ENCODE results near the gene RNF169. TPM values are rescaled to one million over a fixed set of nuclear protein-coding genes. Genes with fewer than 3 reads are reported as not detected.

The RNF169 gene
- total RNA-seq, 1 experiment from 2014 or later = 19.7 TPM

DNA sequence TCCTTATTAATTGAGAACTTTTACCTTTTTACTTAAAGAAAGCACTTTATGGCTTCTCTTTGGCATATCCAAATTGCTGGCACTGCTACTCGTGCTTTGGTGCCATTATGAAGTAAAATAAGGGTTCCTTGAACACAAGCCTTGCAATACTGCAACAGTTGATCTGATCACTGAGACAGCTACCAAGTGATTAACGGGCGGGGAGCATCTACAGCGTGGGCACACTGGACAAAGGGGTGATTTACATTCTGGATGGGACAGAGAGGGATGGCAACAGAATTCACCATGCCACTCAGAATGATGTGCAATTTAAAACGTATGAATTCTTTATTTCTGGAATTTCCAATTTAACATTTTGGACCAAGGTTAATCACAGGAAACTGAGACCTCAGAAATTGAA, 25.1 kb upstream of the RNF169 start:
- Histone ChIP-seq H3K27me3 (replicated peaks; ENCODE audit: insufficient read depth, low read depth, low read length, poor library complexity) (peaks cover 7% of the 10 kb centered on the region), H3K4me3 (ENCODE audit: low read depth, low read length, poor library complexity, severe bottlenecking) (no peak overlapping the region), H3K27ac (ENCODE audit: low read depth, low read length, poor library complexity, severe bottlenecking) (no peak overlapping the region), H3K4me1 (ENCODE audit: insufficient read depth, low read length, poor library complexity, severe bottlenecking) (no peaks in the 10 kb centered on the region), H3K36me3 (ENCODE audit: insufficient read depth, low read length, poor library complexity, severe bottlenecking) (no peaks in the 10 kb centered on the region), H3K9me3 (ENCODE audit: low read depth, low read length, poor library complexity, severe bottlenecking) (no peaks in the 10 kb centered on the region)
- DNase-seq (ENCODE audit: low spot score) = no peak
- CTCF ChIA-PET = no interaction called here
- POLR2A ChIA-PET (ENCODE audit: low non-redundant PET) = no interaction called here
- TF ChIP-seq, protein P1, sequence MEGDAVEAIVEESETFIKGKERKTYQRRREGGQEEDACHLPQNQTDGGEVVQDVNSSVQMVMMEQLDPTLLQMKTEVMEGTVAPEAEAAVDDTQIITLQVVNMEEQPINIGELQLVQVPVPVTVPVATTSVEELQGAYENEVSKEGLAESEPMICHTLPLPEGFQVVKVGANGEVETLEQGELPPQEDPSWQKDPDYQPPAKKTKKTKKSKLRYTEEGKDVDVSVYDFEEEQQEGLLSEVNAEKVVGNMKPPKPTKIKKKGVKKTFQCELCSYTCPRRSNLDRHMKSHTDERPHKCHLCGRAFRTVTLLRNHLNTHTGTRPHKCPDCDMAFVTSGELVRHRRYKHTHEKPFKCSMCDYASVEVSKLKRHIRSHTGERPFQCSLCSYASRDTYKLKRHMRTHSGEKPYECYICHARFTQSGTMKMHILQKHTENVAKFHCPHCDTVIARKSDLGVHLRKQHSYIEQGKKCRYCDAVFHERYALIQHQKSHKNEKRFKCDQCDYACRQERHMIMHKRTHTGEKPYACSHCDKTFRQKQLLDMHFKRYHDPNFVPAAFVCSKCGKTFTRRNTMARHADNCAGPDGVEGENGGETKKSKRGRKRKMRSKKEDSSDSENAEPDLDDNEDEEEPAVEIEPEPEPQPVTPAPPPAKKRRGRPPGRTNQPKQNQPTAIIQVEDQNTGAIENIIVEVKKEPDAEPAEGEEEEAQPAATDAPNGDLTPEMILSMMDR (conservative IDR thresholded peaks at IDR 0.05; ENCODE audit: low read depth, low read length) = no peak
- no peak for TF ChIP-seq EZH2 (IDR thresholded peaks at IDR 0.05; ENCODE audit: borderline replicate concordance, low read depth, low read length, poor library complexity, severe bottlenecking)
- intact Hi-C loops (cut with micrococcal nuclease; ENCODE audit: unreplicated experiment) = no loop called here
- no TSS peak for BruUV-seq (replicated peaks)

DNA sequence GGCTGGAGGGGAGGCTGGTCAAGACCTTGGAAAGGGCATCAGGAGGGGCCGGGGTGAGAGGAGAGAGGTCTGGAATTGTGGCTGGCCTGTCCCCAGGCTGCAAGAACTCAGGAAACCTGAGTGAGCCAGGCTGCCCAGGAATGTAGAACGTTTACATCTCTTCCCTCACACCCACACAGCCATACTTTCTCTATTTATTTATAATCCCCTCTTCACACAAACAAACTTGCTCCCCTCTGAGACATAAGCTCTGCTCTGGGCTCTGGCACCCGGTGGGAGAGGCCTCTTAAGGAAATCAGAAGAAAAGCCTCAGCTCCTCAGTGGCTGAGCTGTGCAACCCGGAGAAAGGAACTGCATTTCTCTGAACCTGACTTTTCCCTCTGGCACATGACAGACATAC, 22.9 kb upstream of the RNF169 start:
- BruUV-seq (replicated peaks) = no TSS peak

DNA sequence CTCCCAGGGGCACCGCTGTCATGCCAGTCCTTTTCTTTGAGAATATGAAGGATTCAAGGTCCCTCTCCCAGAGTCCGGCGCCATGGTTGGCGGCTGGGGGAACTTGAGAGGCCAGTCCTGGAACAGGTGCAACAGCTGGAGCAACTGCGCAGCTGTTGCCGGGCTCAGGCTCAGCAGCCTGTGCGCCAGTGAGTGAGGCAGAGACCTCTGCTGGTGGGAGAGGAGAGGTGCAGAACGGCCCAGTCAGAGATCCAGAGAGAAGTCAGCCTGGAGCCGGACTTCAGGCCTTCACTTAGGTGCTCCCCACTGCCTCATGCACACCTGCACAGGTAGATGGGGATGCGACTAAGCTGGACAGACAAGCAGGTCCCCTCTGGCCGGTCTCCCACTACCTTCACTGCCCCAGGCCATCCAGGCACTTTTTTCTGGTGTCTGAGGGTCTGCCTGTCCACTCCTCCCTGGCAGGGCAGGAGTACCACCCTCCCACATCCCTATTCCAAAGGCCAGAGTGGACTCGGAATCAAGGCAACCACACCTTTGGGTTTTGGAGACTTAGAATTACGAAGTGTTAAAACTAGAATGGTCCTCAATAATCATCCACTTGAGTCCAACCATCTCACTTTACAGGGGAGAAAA, 22.0 kb upstream of the RNF169 start:
- no TSS peak for BruUV-seq (replicated peaks)
- Histone ChIP-seq H3K4me1 (ENCODE audit: insufficient read depth, low read length, poor library complexity, severe bottlenecking) (no peaks in the 10 kb centered on the region), H3K27ac (ENCODE audit: low read depth, low read length, poor library complexity, severe bottlenecking) (no peak overlapping the region), H3K36me3 (ENCODE audit: insufficient read depth, low read length, poor library complexity, severe bottlenecking) (no peaks in the 10 kb centered on the region), H3K4me3 (ENCODE audit: low read depth, low read length, poor library complexity, severe bottlenecking) (no peak overlapping the region), H3K27me3 (replicated peaks; ENCODE audit: insufficient read depth, low read depth, low read length, poor library complexity) (peaks cover 37% of the 10 kb centered on the region), H3K9me3 (ENCODE audit: low read depth, low read length, poor library complexity, severe bottlenecking) (no peaks in the 10 kb centered on the region)
- ChIA-PET POLR2A (ENCODE audit: low non-redundant PET) (no interaction called here), CTCF (interaction anchor here (1.2 to 2.5 kb wide), 3 partner anchors 10 to 25 kb away, joined by 8 to 34 read pairs (median 17); no protein-coding TSS in a partner anchor)
- DNase-seq (ENCODE audit: low spot score) = peak; percentile 73
- intact Hi-C loops (cut with micrococcal nuclease; ENCODE audit: unreplicated experiment) = no loop called here
- no peak for TF ChIP-seq EZH2 (IDR thresholded peaks at IDR 0.05; ENCODE audit: borderline replicate concordance, low read depth, low read length, poor library complexity, severe bottlenecking)
- TF ChIP-seq, protein P1 (conservative IDR thresholded peaks at IDR 0.05; ENCODE audit: low read depth, low read length) = peak; percentile 93

More for the DNA sequence above, 22.9 kb upstream of the RNF169 start:
- no peak for TF ChIP-seq EZH2 (IDR thresholded peaks at IDR 0.05; ENCODE audit: borderline replicate concordance, low read depth, low read length, poor library complexity, severe bottlenecking)
- TF ChIP-seq, protein P1 (conservative IDR thresholded peaks at IDR 0.05; ENCODE audit: low read depth, low read length) = no peak
- intact Hi-C loops (cut with micrococcal nuclease; ENCODE audit: unreplicated experiment) = no loop called here
- no peak for DNase-seq (ENCODE audit: low spot score)
- no peaks in the 10 kb centered on the region for H3K36me3 ChIP-seq (ENCODE audit: insufficient read depth, low read length, poor library complexity, severe bottlenecking)
- CTCF ChIA-PET = interaction anchor here (1.2 to 2.5 kb wide), 3 partner anchors 9 to 24 kb away, joined by 8 to 34 read pairs (median 17); no protein-coding TSS in a partner anchor
- no peaks in the 10 kb centered on the region for H3K9me3 ChIP-seq (ENCODE audit: low read depth, low read length, poor library complexity, severe bottlenecking)
- H3K4me3 ChIP-seq (ENCODE audit: low read depth, low read length, poor library complexity, severe bottlenecking) = no peak overlapping the region
- H3K27me3 ChIP-seq (replicated peaks; ENCODE audit: insufficient read depth, low read depth, low read length, poor library complexity) = peaks cover 29% of the 10 kb centered on the region
- no peak overlapping the region for H3K27ac ChIP-seq (ENCODE audit: low read depth, low read length, poor library complexity, severe bottlenecking)
- H3K4me1 ChIP-seq (ENCODE audit: insufficient read depth, low read length, poor library complexity, severe bottlenecking) = no peaks in the 10 kb centered on the region
- POLR2A ChIA-PET (ENCODE audit: low non-redundant PET) = no interaction called here
